HFFc6 (cell line): ENCODE results near the gene PRDM16. TPM values are rescaled to one million over a fixed set of nuclear protein-coding genes. Genes with fewer than 3 reads are reported as not detected.

Source experiments
- DNase-seq: peaks from one replicate; pipeline ENCODE4 v3.0.0-alpha.2; 2018
- H3K27ac Mint-ChIP-seq: 2 replicates; pipeline ENCODE4 v1.8.0; 2020; ENCODE audit warnings: mild to moderate bottlenecking, mixed read lengths
- H3K27me3 Mint-ChIP-seq: 2 replicates; pipeline ENCODE4 v1.8.0; 2021; ENCODE audit warnings: mild to moderate bottlenecking, moderate library complexity, mixed read lengths; ENCODE audit not compliant: insufficient read depth
- H3K36me3 Mint-ChIP-seq: 2 replicates; pipeline ENCODE4 v1.8.0; 2021; ENCODE audit warnings: low read depth, mixed read lengths
- H3K4me1 Mint-ChIP-seq: 2 replicates; pipeline ENCODE4 v1.8.0; 2020; ENCODE audit warnings: low read depth, mixed read lengths
- H3K4me3 Mint-ChIP-seq: 2 replicates; pipeline ENCODE4 v1.8.0; 2020; ENCODE audit warnings: mild to moderate bottlenecking, moderate library complexity, mixed read lengths
- H3K9me3 Mint-ChIP-seq: 2 replicates; pipeline ENCODE4 v1.8.0; 2020; ENCODE audit warnings: mild to moderate bottlenecking, mixed read lengths
- total RNA-seq, 6 experiments: library from RNA; stranded (reverse); fragmentation: NEBNext Ultra II Directional; extraction: Animal tissue kit (Norgen Biotek cat#: 25700); gene quantifications; 2 replicates in 1 of 6; 3 replicates in 5 of 6; pipeline ENCODE4 v1.2.3, GENCODE V29; 2021
- TF ChIP-seq, protein P1 (sequence below): fragments of 200-600 bp; sonication (generic); IDR thresholded peaks from 2 replicates; pipeline ENCODE4 v1.5.0; 2021; ENCODE audit warnings: antibody characterized with exemption, mild to moderate bottlenecking

The PRDM16 gene
- total RNA-seq, 6 experiments from 2014 or later: not detected

DNA sequence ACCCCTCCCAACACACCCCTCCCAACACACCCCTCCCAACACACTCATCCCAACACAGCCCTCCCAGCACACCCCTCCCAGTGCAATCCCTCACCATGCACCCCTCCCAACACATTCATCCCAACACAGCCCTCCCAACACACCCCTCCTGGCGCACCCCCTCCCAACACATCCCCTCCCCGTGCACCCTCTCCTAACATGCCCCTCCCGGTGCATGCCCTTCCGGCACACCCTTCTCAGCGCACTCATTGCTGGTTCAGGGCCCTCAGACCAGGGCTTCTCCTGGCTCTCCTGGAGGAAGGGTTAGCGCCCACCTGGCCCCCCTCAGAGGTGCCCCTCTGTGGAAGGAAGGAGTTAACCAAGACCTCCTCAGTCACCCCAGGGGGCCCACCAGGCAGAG lies 310.9 kb downstream of the PRDM16 start:
- no peak overlapping the region for H3K27ac Mint-ChIP-seq
- H3K27me3 Mint-ChIP-seq: peaks cover 23% of the 10 kb centered on the region
- no peak overlapping the region for H3K4me3 Mint-ChIP-seq
- no peaks in the 10 kb centered on the region for H3K4me1 Mint-ChIP-seq
- no peaks in the 10 kb centered on the region for H3K9me3 Mint-ChIP-seq
- DNase-seq: no peak
- TF ChIP-seq, protein P1, sequence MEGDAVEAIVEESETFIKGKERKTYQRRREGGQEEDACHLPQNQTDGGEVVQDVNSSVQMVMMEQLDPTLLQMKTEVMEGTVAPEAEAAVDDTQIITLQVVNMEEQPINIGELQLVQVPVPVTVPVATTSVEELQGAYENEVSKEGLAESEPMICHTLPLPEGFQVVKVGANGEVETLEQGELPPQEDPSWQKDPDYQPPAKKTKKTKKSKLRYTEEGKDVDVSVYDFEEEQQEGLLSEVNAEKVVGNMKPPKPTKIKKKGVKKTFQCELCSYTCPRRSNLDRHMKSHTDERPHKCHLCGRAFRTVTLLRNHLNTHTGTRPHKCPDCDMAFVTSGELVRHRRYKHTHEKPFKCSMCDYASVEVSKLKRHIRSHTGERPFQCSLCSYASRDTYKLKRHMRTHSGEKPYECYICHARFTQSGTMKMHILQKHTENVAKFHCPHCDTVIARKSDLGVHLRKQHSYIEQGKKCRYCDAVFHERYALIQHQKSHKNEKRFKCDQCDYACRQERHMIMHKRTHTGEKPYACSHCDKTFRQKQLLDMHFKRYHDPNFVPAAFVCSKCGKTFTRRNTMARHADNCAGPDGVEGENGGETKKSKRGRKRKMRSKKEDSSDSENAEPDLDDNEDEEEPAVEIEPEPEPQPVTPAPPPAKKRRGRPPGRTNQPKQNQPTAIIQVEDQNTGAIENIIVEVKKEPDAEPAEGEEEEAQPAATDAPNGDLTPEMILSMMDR: no peak
- H3K36me3 Mint-ChIP-seq: no peaks in the 10 kb centered on the region

DNA sequence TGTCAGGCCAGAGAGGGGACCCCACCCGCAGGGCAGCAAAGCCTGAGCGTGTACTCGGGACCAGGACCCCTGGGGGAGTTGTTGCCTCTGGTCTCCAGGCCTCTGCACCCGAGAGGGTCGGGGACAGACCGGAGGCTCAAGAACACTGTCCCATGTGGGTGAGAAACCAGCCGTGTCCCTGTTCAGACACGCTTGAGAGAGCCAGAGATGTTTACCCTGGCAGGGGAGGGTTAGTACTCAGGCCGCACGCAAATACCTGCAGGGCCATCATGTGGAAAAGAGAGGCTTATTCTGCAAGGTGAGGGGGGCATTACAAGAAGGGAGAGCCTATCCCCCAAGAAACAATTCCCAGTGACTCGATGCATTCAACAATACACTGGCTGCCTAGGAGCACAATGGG lies 311.5 kb downstream of the PRDM16 start:
- TF ChIP-seq, protein P1: no peak
- Mint-ChIP-seq H3K4me3 (no peak overlapping the region), H3K9me3 (no peaks in the 10 kb centered on the region), H3K27me3 (peaks cover 22% of the 10 kb centered on the region), H3K4me1 (no peaks in the 10 kb centered on the region), H3K36me3 (no peaks in the 10 kb centered on the region), H3K27ac (no peak overlapping the region)
- no peak for DNase-seq

DNA sequence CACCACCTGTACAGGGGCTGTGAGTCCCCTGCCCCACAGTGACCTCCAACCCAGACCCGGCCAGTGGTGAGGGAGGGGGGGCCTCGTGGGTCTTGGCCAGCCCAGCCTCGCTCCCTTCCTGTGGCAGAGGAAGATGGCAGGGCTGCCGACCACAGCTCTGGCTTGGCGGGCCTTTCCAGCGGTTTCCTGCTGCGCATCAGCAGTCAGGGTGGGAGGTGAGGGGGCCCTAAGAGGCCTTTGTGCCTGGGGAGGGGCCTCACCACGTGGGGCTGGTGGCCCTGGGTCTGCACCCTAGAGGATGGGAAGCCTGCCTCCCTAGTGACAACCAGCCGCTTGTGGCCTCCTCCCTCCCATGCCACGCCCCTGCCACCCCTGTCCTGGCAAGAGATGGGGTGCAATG lies 312.9 kb downstream of the PRDM16 start:
- no peaks in the 10 kb centered on the region for H3K36me3 Mint-ChIP-seq
- DNase-seq: no peak
- no peak overlapping the region for H3K4me3 Mint-ChIP-seq
- TF ChIP-seq, protein P1: no peak
- no peak overlapping the region for H3K27ac Mint-ChIP-seq
- H3K9me3 Mint-ChIP-seq: no peaks in the 10 kb centered on the region
- peaks cover 14% of the 10 kb centered on the region for H3K27me3 Mint-ChIP-seq
- H3K4me1 Mint-ChIP-seq: no peaks in the 10 kb centered on the region

DNA sequence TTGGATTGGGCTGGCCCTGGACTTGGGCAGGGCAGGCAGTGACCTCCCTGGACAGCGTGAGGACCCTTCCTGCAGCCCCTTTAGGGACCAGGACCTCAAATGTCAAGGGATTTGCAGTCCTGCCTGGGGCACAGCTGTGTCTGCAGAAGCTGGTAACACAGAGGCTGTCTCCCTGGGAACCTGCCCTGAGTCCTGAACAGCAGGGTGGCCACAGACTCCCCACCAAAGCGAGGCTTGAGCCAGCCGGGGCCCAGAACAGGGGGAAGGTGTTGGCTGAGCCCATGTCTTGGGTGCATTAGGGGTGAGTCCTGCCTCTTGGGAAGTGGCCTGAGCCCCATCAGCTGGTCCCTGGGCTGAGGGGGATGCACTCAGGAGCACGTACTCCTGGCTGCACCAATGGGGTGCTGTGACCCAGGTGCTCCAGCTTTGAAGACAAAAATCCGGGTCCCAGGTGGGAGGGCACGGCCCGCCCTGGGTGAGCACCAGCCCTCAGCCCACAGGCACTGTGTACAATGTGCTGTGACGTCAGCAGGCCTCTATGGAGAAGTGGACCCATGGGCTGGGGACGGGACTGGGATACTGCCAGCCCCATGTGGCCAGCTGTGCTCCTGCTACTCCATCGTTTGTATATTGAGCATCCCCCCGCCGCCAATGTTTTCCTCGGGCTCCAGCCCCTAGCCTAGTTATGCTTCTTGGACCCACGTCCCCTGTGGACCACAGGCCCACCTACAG lies 313.5 kb downstream of the PRDM16 start:
- peaks cover 14% of the 10 kb centered on the region for H3K27me3 Mint-ChIP-seq
- TF ChIP-seq, protein P1: no peak
- no peak overlapping the region for H3K27ac Mint-ChIP-seq
- no peak for DNase-seq
- H3K4me1 Mint-ChIP-seq: no peaks in the 10 kb centered on the region
- no peak overlapping the region for H3K4me3 Mint-ChIP-seq
- no peaks in the 10 kb centered on the region for H3K36me3 Mint-ChIP-seq
- H3K9me3 Mint-ChIP-seq: no peaks in the 10 kb centered on the region

DNA sequence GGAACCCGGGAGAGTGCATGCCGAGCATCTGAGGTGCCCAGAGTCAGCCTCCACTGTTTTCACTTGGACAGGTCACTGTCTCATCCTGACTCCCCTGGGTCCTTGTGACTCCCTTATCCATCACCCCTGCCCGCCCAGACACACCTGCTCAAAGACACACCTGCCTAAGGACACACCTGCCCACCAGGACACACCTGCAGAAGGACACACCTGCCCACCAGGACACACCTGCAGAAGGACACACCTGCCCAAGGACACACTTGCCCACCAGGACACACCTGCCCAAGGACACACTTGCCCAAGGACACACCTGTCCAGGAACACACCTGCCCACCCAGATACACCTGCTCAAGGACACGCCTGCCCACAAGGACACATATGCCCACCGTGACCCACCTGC lies 314.7 kb downstream of the PRDM16 start:
- DNase-seq: no peak
- Mint-ChIP-seq H3K4me1 (no peaks in the 10 kb centered on the region), H3K27ac (no peak overlapping the region), H3K36me3 (no peaks in the 10 kb centered on the region), H3K9me3 (no peaks in the 10 kb centered on the region), H3K4me3 (no peak overlapping the region), H3K27me3 (peaks cover 21% of the 10 kb centered on the region)
- TF ChIP-seq, protein P1: no peak
